ENCODE results near the gene PTH2.

The PTH2 gene

GRCh38 chr19:49430678-49431329, 7.6 kb upstream of the PTH2 start:
- DNase-seq (ENCODE audit: low read depth in 2 of 2): no peak

- DNase-seq (ENCODE audit: low read depth in 2 of 2): no peak
Observed at GRCh38 chr19:49430172-49430677, 7.0 kb upstream of the PTH2 start.

GRCh38 chr19:49428547-49429451, 5.6 kb upstream of the PTH2 start:
- DNase-seq (ENCODE audit: low read depth in 2 of 2): no peak

- no peak for DNase-seq (ENCODE audit: low read depth in 2 of 2)
Observed at GRCh38 chr19:49427855-49428546, 4.8 kb upstream of the PTH2 start.

- DNase-seq (ENCODE audit: low read depth in 2 of 2): no peak
Observed at GRCh38 chr19:49427339-49427738, 4.1 kb upstream of the PTH2 start.

GRCh38 chr19:49425922-49426592, 2.8 kb upstream of the PTH2 start:
- DNase-seq (ENCODE audit: low read depth in 2 of 2): no peak

GRCh38 chr19:49425178-49425577, 1.9 kb upstream of the PTH2 start, which contains the start of gene GFY:
Gene GFY, plus strand, starts transcription at chr19:49425388. Its CDS starts 1,043 bp downstream, at chr19:49426431.
- DNase-seq (ENCODE audit: low read depth in 2 of 2): no peak

GRCh38 chr19:49423985-49424303, 703 bp upstream of the PTH2 start:
- no peak for DNase-seq (ENCODE audit: low read depth in 2 of 2)

- no peak for DNase-seq (ENCODE audit: low read depth in 2 of 2)
Observed at GRCh38 chr19:49422407-49423070, 702 bp downstream of the PTH2 start.

GRCh38 chr19:49421878-49422202, 1.4 kb downstream of the PTH2 start:
- DNase-seq (ENCODE audit: low read depth in 2 of 2): no peak

- no peak for DNase-seq (ENCODE audit: low read depth in 2 of 2)
Observed at GRCh38 chr19:49421039-49421877, 2.0 kb downstream of the PTH2 start.

- no peak for DNase-seq (ENCODE audit: low read depth in 2 of 2)
Observed at GRCh38 chr19:49420227-49420626, 3.0 kb downstream of the PTH2 start.

- DNase-seq (ENCODE audit: low read depth in 2 of 2): no peak
Observed at GRCh38 chr19:49419173-49419572, 4.1 kb downstream of the PTH2 start.

- no peak for DNase-seq (ENCODE audit: low read depth in 2 of 2)
Observed at GRCh38 chr19:49418511-49418910, 4.7 kb downstream of the PTH2 start.

- no peak for DNase-seq (ENCODE audit: low read depth in 2 of 2)
Observed at GRCh38 chr19:49417088-49417487, 6.2 kb downstream of the PTH2 start.

GRCh38 chr19:49415810-49416200, 7.4 kb downstream of the PTH2 start:
- no peak for DNase-seq (ENCODE audit: low read depth in 2 of 2)

- DNase-seq (ENCODE audit: low read depth in 2 of 2): no peak
Observed at GRCh38 chr19:49415102-49415809, 8.0 kb downstream of the PTH2 start.

- DNase-seq (ENCODE audit: low read depth in 2 of 2): no peak
Observed at GRCh38 chr19:49414256-49414655, 9.0 kb downstream of the PTH2 start.

- no peak for DNase-seq (ENCODE audit: low read depth in 2 of 2)
Observed at GRCh38 chr19:49413348-49413747, 9.9 kb downstream of the PTH2 start.
